ENCODE measurements around the gene SFXN5. TPM values are rescaled to one million over a fixed set of nuclear protein-coding genes. Genes with fewer than 3 reads are reported as not detected.

The SFXN5 gene
- total RNA-seq, 1 experiment from 2014 or later = 5.1 TPM

- Histone ChIP-seq H3K9ac (ENCODE audit: low read length) (0 out of 2 replicates have a peak overlapping the region, but pooled peaks have one; percentile 32), H2AFZ (ENCODE audit: low read length) (no peak overlapping the region), H3K36me3 (ENCODE audit: insufficient read depth, low read length) (no peaks in the 10 kb centered on the region), H3K27me3 (ENCODE audit: low read length) (no peaks in the 10 kb centered on the region), H3K4me2 (ENCODE audit: low read depth, low read length, poor library complexity, severe bottlenecking) (peak overlapping the region; percentile 39), H4K20me1 (ENCODE audit: insufficient read depth, low read depth, low read length) (no peaks in the 10 kb centered on the region), H3K27ac (ENCODE audit: low read length) (no peak overlapping the region), H3K4me3 (ENCODE audit: low read length) (peak overlapping the region; percentile 51), H3K4me1 (ENCODE audit: low read length) (peaks cover 10% of the 10 kb centered on the region), H3K9me3 (ENCODE audit: low read length) (no peaks in the 10 kb centered on the region), H3K79me2 (ENCODE audit: low read length) (no peaks in the 10 kb centered on the region), H3K9me2 (replicated peaks; ENCODE audit: insufficient read depth, low read length) (no peaks in the 10 kb centered on the region)
- no peak for DNase-seq
Measured at GRCh38 chr2:73112026-73112912, 40.8 kb upstream of the SFXN5 start.

DNA sequence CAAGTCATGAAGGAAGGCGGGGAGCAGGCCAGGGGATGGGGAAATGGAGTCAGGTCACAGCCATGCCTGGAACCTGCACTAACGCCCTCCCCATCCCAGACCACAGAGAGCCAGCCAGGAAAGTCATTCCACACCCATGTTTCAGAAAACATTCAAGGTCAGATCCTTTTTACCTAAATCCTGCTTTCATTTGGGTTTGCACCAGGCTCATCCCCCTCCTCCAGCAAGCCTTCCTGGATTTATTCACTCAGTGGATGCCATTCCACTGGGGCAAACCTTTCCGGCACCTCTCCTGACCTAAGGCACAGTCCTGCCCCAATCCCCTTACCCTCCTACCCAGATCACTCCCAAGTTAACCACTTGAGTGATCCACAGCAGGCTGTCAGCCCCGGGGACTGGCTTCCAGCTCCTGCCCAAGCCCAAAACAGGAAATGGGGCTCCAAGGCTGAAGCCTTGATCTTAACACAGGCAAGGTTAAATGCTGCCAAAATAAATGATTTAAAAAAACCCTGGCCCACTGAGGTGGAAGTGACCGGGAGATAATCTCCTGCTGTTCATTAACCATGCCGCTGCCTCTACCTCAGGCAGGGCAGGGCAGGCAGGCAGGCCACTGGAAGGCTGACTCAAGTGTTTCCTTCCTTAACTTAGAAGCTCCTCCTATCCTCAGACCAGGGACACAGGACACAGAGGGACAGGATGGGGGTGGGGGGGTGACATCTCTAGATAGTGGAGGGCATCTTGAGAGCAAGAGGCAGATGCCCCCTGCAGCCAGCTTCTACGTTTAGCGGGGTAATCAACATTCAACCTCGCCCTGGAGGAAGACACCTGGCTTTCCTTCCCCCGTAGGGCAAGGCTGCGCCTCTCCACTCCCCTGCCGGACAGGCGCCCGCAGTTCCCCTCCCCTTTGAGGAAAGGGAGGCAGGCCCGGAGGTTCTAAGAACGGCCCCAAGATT, 39.8 kb upstream of the SFXN5 start:
- no peak overlapping the region for H3K4me3 ChIP-seq (ENCODE audit: low read length)
- DNase-seq = no peak
- H3K27me3 ChIP-seq (ENCODE audit: low read length) = no peaks in the 10 kb centered on the region
- H3K9ac ChIP-seq (ENCODE audit: low read length) = no peak overlapping the region
- no peaks in the 10 kb centered on the region for H3K36me3 ChIP-seq (ENCODE audit: insufficient read depth, low read length)
- no peaks in the 10 kb centered on the region for H4K20me1 ChIP-seq (ENCODE audit: insufficient read depth, low read depth, low read length)
- no peak overlapping the region for H3K4me2 ChIP-seq (ENCODE audit: low read depth, low read length, poor library complexity, severe bottlenecking)
- no peaks in the 10 kb centered on the region for H3K9me3 ChIP-seq (ENCODE audit: low read length)
- H3K27ac ChIP-seq (ENCODE audit: low read length) = no peak overlapping the region
- H2AFZ ChIP-seq (ENCODE audit: low read length) = no peak overlapping the region
- no peaks in the 10 kb centered on the region for H3K9me2 ChIP-seq (replicated peaks; ENCODE audit: insufficient read depth, low read length)
- no peaks in the 10 kb centered on the region for H3K79me2 ChIP-seq (ENCODE audit: low read length)
- H3K4me1 ChIP-seq (ENCODE audit: low read length) = peaks cover 10% of the 10 kb centered on the region

DNA sequence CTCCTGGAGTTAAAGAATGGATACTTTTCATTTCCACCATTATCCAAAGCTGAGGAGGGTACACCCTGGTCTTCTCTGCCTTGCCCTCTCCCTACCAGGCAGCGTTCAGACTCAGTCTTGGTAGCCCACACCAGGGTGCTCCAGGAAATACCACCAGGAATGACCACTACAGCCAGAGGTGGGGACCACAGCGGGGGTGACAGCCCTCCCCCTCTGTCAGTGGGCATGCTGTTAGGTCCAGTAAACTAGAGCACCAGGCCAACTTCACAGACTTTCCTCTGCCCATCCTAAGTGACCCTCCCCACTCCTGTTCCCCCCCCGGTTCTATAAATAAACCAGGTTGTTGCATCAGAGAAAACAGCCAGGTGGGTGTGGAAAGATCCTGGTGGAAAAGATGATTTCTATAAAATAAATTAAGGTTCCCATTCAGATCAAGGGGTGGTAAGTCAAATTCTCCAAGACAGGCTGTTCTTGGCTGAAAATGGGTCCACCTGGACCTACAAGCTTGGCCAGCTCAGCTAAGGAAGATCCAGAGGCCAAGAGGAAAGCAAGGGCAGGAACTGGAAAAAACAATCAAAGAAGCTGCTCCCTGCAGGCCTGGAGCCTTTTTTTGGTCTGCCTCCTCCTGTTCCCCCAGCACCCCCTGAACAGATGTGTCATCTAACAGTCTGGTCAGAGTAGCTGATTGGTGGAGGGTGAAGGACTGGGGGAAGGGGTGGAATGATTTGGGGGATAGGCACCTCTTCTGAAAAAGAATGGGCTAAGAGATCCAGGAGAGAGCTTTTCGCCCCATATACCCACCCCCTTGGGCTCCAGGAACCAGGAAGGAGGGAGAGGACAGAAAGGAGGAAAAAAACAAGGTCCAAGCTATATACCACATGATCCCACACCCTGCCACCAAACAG, 38.9 kb upstream of the SFXN5 start:
- Histone ChIP-seq H3K4me3 (ENCODE audit: low read length) (no peak overlapping the region), H3K27me3 (ENCODE audit: low read length) (no peaks in the 10 kb centered on the region), H3K9me3 (ENCODE audit: low read length) (no peaks in the 10 kb centered on the region), H3K79me2 (ENCODE audit: low read length) (no peaks in the 10 kb centered on the region), H4K20me1 (ENCODE audit: insufficient read depth, low read depth, low read length) (no peaks in the 10 kb centered on the region), H3K36me3 (ENCODE audit: insufficient read depth, low read length) (no peaks in the 10 kb centered on the region), H3K9me2 (replicated peaks; ENCODE audit: insufficient read depth, low read length) (no peaks in the 10 kb centered on the region), H3K27ac (ENCODE audit: low read length) (no peak overlapping the region), H3K4me2 (ENCODE audit: low read depth, low read length, poor library complexity, severe bottlenecking) (no peak overlapping the region), H2AFZ (ENCODE audit: low read length) (no peak overlapping the region), H3K9ac (ENCODE audit: low read length) (no peak overlapping the region), H3K4me1 (ENCODE audit: low read length) (peaks cover 10% of the 10 kb centered on the region)
- DNase-seq = no peak

- Histone ChIP-seq H3K4me3 (ENCODE audit: low read length) (no peak overlapping the region), H3K9ac (ENCODE audit: low read length) (no peak overlapping the region), H3K27me3 (ENCODE audit: low read length) (no peaks in the 10 kb centered on the region), H3K9me3 (ENCODE audit: low read length) (no peaks in the 10 kb centered on the region), H3K36me3 (ENCODE audit: insufficient read depth, low read length) (no peaks in the 10 kb centered on the region), H3K79me2 (ENCODE audit: low read length) (no peaks in the 10 kb centered on the region), H4K20me1 (ENCODE audit: insufficient read depth, low read depth, low read length) (no peaks in the 10 kb centered on the region), H3K4me2 (ENCODE audit: low read depth, low read length, poor library complexity, severe bottlenecking) (no peak overlapping the region), H2AFZ (ENCODE audit: low read length) (no peak overlapping the region), H3K4me1 (ENCODE audit: low read length) (peaks cover 10% of the 10 kb centered on the region), H3K27ac (ENCODE audit: low read length) (no peak overlapping the region), H3K9me2 (replicated peaks; ENCODE audit: insufficient read depth, low read length) (no peaks in the 10 kb centered on the region)
- no peak for DNase-seq
Measured at GRCh38 chr2:73109431-73110167, 38.1 kb upstream of the SFXN5 start.

DNA sequence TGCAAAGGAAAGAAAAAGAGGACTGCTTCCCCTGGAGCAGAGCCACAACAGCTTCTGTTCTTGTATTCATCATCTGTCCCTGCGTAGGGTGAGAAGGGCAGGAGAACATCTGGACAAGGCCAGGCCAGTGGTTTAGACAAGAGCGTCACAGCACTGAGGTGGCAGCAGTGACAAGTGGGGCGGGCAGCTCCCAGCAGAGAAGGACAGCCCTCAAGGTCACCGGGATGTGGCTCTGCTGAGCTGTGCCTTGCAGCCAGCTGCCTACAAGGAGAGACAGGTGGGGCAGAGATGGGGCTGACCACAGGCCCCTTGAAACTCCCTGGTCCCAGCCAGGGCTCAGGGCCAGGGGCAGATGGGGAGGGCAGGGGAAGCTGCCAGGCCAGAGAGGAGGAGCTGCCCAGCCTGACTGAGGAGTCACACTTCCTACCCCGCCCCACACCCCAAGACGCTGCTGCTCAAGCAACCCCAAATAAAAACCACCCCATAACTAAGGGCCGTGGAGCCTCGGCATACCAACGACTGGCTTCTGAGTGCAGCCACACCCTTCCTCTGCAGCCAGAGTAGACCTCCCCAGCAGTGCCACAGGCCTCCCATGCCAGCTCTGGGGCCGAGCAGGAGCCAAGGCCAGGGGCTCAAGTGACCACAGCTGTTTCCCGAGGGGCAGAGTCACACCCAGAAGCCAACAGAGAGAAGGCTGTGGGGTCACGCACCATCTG, 35.9 kb upstream of the SFXN5 start:
- no peak overlapping the region for H3K9ac ChIP-seq (ENCODE audit: low read length)
- H3K79me2 ChIP-seq (ENCODE audit: low read length) = no peaks in the 10 kb centered on the region
- no peak overlapping the region for H2AFZ ChIP-seq (ENCODE audit: low read length)
- peaks cover 2% of the 10 kb centered on the region; the same call in 1 of the 2 replicates for H3K4me1 ChIP-seq (ENCODE audit: low read length)
- DNase-seq = no peak
- H3K27ac ChIP-seq (ENCODE audit: low read length) = no peak overlapping the region
- no peaks in the 10 kb centered on the region for H3K27me3 ChIP-seq (ENCODE audit: low read length)
- no peak overlapping the region for H3K4me3 ChIP-seq (ENCODE audit: low read length)
- no peaks in the 10 kb centered on the region for H3K9me2 ChIP-seq (replicated peaks; ENCODE audit: insufficient read depth, low read length)
- no peak overlapping the region for H3K4me2 ChIP-seq (ENCODE audit: low read depth, low read length, poor library complexity, severe bottlenecking)
- H3K9me3 ChIP-seq (ENCODE audit: low read length) = no peaks in the 10 kb centered on the region
- H3K36me3 ChIP-seq (ENCODE audit: insufficient read depth, low read length) = no peaks in the 10 kb centered on the region
- H4K20me1 ChIP-seq (ENCODE audit: insufficient read depth, low read depth, low read length) = no peaks in the 10 kb centered on the region

GRCh38 chr2:73106791-73107190, 35.3 kb upstream of the SFXN5 start:
- H3K9me3 ChIP-seq (ENCODE audit: low read length) = no peaks in the 10 kb centered on the region
- no peaks in the 10 kb centered on the region for H3K27me3 ChIP-seq (ENCODE audit: low read length)
- H4K20me1 ChIP-seq (ENCODE audit: insufficient read depth, low read depth, low read length) = no peaks in the 10 kb centered on the region
- H3K4me2 ChIP-seq (ENCODE audit: low read depth, low read length, poor library complexity, severe bottlenecking) = no peak overlapping the region
- H3K9me2 ChIP-seq (replicated peaks; ENCODE audit: insufficient read depth, low read length) = no peaks in the 10 kb centered on the region
- H3K36me3 ChIP-seq (ENCODE audit: insufficient read depth, low read length) = no peaks in the 10 kb centered on the region
- no peak overlapping the region for H3K27ac ChIP-seq (ENCODE audit: low read length)
- no peaks in the 10 kb centered on the region for H3K4me1 ChIP-seq (ENCODE audit: low read length)
- no peak overlapping the region for H3K9ac ChIP-seq (ENCODE audit: low read length)
- H2AFZ ChIP-seq (ENCODE audit: low read length) = no peak overlapping the region
- H3K4me3 ChIP-seq (ENCODE audit: low read length) = no peak overlapping the region
- DNase-seq = no peak
- no peaks in the 10 kb centered on the region for H3K79me2 ChIP-seq (ENCODE audit: low read length)

- H3K36me3 ChIP-seq (ENCODE audit: insufficient read depth, low read length) = no peaks in the 10 kb centered on the region
- no peak overlapping the region for H3K9ac ChIP-seq (ENCODE audit: low read length)
- H3K27me3 ChIP-seq (ENCODE audit: low read length) = no peaks in the 10 kb centered on the region
- H3K27ac ChIP-seq (ENCODE audit: low read length) = no peak overlapping the region
- H3K79me2 ChIP-seq (ENCODE audit: low read length) = no peaks in the 10 kb centered on the region
- no peaks in the 10 kb centered on the region for H4K20me1 ChIP-seq (ENCODE audit: insufficient read depth, low read depth, low read length)
- H3K4me1 ChIP-seq (ENCODE audit: low read length) = no peaks in the 10 kb centered on the region
- no peaks in the 10 kb centered on the region for H3K9me2 ChIP-seq (replicated peaks; ENCODE audit: insufficient read depth, low read length)
- no peak overlapping the region for H2AFZ ChIP-seq (ENCODE audit: low read length)
- H3K9me3 ChIP-seq (ENCODE audit: low read length) = no peaks in the 10 kb centered on the region
- H3K4me2 ChIP-seq (ENCODE audit: low read depth, low read length, poor library complexity, severe bottlenecking) = no peak overlapping the region
- DNase-seq = no peak
- H3K4me3 ChIP-seq (ENCODE audit: low read length) = no peak overlapping the region
Measured at GRCh38 chr2:73105511-73105971, 34.0 kb upstream of the SFXN5 start.

All from Karpas-422 (cell line).